Measurements from ENCODE around the gene AMMECR1.
"Not testable (repeated sequence)": the region's sequence is repeated elsewhere in the genome, so short reads cannot be mapped to it uniquely, and the experiment has no call there.

AMMECR1 gene

GRCh38 chrX:110265661-110266060 is 52.2 kb downstream of the AMMECR1 start:
- no peak for DNase-seq (ENCODE audit: low spot score in 2 of 2)
- H3K4me1 ChIP-seq, result no peaks in the 10 kb centered on the region
- H3K36me3 ChIP-seq (replicated peaks), result no peaks in the 10 kb centered on the region
- no peaks in the 10 kb centered on the region for H3K9me3 ChIP-seq
- in situ Hi-C loops (cut with MboI; ENCODE audit: low sequenced_read_pairs), result no loop called here
- H3K27me3 ChIP-seq (ENCODE audit: low read depth), result no peaks in the 10 kb centered on the region
- no peak overlapping the region for H3K4me3 ChIP-seq

- no peak overlapping the region for H3K4me3 ChIP-seq
- in situ Hi-C loops (cut with MboI; ENCODE audit: low sequenced_read_pairs), result no loop called here
- H3K36me3 ChIP-seq (replicated peaks), result no peaks in the 10 kb centered on the region
- no peaks in the 10 kb centered on the region for H3K27me3 ChIP-seq (ENCODE audit: low read depth)
- no peaks in the 10 kb centered on the region for H3K9me3 ChIP-seq
- DNase-seq (ENCODE audit: low spot score in 2 of 2), result no peak
- H3K4me1 ChIP-seq, result peaks cover 42% of the 10 kb centered on the region
Measured at GRCh38 chrX:110259117-110259516, 58.8 kb downstream of the AMMECR1 start.

- H3K27me3 ChIP-seq (ENCODE audit: low read depth), result no peaks in the 10 kb centered on the region
- no peak for DNase-seq (ENCODE audit: low spot score in 2 of 2)
- no peaks in the 10 kb centered on the region for H3K36me3 ChIP-seq (replicated peaks)
- in situ Hi-C loops (cut with MboI; ENCODE audit: low sequenced_read_pairs), result no loop called here
- peaks cover 42% of the 10 kb centered on the region for H3K4me1 ChIP-seq
- no peaks in the 10 kb centered on the region for H3K9me3 ChIP-seq
- no peak overlapping the region for H3K4me3 ChIP-seq
Measured at GRCh38 chrX:110258552-110258951, 59.3 kb downstream of the AMMECR1 start.

GRCh38 chrX:110257889-110258288 is 60.0 kb downstream of the AMMECR1 start:
- Histone ChIP-seq H3K4me1 (peaks cover 42% of the 10 kb centered on the region), H3K4me3 (no peak overlapping the region), H3K36me3 (replicated peaks) (no peaks in the 10 kb centered on the region), H3K27me3 (ENCODE audit: low read depth) (no peaks in the 10 kb centered on the region), H3K9me3 (no peaks in the 10 kb centered on the region)
- in situ Hi-C loops (cut with MboI; ENCODE audit: low sequenced_read_pairs), result no loop called here
- DNase-seq (ENCODE audit: low spot score in 2 of 2), result peak in 1 of 2 experiments; percentile 43

- Histone ChIP-seq H3K4me3 (no peak overlapping the region), H3K4me1 (peaks cover 34% of the 10 kb centered on the region), H3K9me3 (no peaks in the 10 kb centered on the region), H3K36me3 (replicated peaks) (no peaks in the 10 kb centered on the region), H3K27me3 (ENCODE audit: low read depth) (no peaks in the 10 kb centered on the region)
- DNase-seq (ENCODE audit: low spot score in 2 of 2), result peak in 1 of 2 experiments; percentile 2
- in situ Hi-C loops (cut with MboI; ENCODE audit: low sequenced_read_pairs), result no loop called here
Measured at GRCh38 chrX:110252711-110253110, 65.2 kb downstream of the AMMECR1 start.

GRCh38 chrX:110251961-110252360 is 65.9 kb downstream of the AMMECR1 start:
- Histone ChIP-seq H3K36me3 (replicated peaks) (no peaks in the 10 kb centered on the region), H3K9me3 (no peaks in the 10 kb centered on the region), H3K27me3 (ENCODE audit: low read depth) (no peaks in the 10 kb centered on the region), H3K4me1 (peaks cover 27% of the 10 kb centered on the region), H3K4me3 (no peak overlapping the region)
- DNase-seq (ENCODE audit: low spot score in 2 of 2), result peak in 1 of 2 experiments; percentile 1
- in situ Hi-C loops (cut with MboI; ENCODE audit: low sequenced_read_pairs), result no loop called here

GRCh38 chrX:110251526-110251925 is 66.4 kb downstream of the AMMECR1 start:
- in situ Hi-C loops (cut with MboI; ENCODE audit: low sequenced_read_pairs), result no loop called here
- H3K4me3 ChIP-seq, result no peak overlapping the region
- H3K4me1 ChIP-seq, result peaks cover 25% of the 10 kb centered on the region
- no peak for DNase-seq (ENCODE audit: low spot score in 2 of 2)
- no peaks in the 10 kb centered on the region for H3K27me3 ChIP-seq (ENCODE audit: low read depth)
- no peaks in the 10 kb centered on the region for H3K36me3 ChIP-seq (replicated peaks)
- no peaks in the 10 kb centered on the region for H3K9me3 ChIP-seq

- Histone ChIP-seq H3K27me3 (ENCODE audit: low read depth) (no peaks in the 10 kb centered on the region), H3K36me3 (replicated peaks) (no peaks in the 10 kb centered on the region), H3K9me3 (no peaks in the 10 kb centered on the region), H3K4me1 (peaks cover 25% of the 10 kb centered on the region), H3K4me3 (no peak overlapping the region)
- no peak for DNase-seq (ENCODE audit: low spot score in 2 of 2)
- in situ Hi-C loops (cut with MboI; ENCODE audit: low sequenced_read_pairs), result no loop called here
Measured at GRCh38 chrX:110250847-110251246, 67.0 kb downstream of the AMMECR1 start.

GRCh38 chrX:110248578-110248977 is 69.3 kb downstream of the AMMECR1 start:
- Histone ChIP-seq H3K4me1 (peaks cover 27% of the 10 kb centered on the region), H3K4me3 (no peak overlapping the region), H3K36me3 (replicated peaks) (no peaks in the 10 kb centered on the region), H3K9me3 (no peaks in the 10 kb centered on the region), H3K27me3 (ENCODE audit: low read depth) (no peaks in the 10 kb centered on the region)
- no peak for DNase-seq (ENCODE audit: low spot score in 2 of 2)
- in situ Hi-C loops (cut with MboI; ENCODE audit: low sequenced_read_pairs), result no loop called here

GRCh38 chrX:110245011-110245410 is 72.9 kb downstream of the AMMECR1 start:
- H3K9me3 ChIP-seq, result no peaks in the 10 kb centered on the region
- DNase-seq (ENCODE audit: low spot score in 2 of 2), result peak; percentile 54 to 96
- no peaks in the 10 kb centered on the region for H3K27me3 ChIP-seq (ENCODE audit: low read depth)
- peaks cover 44% of the 10 kb centered on the region for H3K4me1 ChIP-seq
- no peak overlapping the region for H3K4me3 ChIP-seq
- H3K36me3 ChIP-seq (replicated peaks), result no peaks in the 10 kb centered on the region
- in situ Hi-C loops (cut with MboI; ENCODE audit: low sequenced_read_pairs), result no loop called here

- H3K4me1 ChIP-seq, result peaks cover 44% of the 10 kb centered on the region
- no peak overlapping the region for H3K4me3 ChIP-seq
- H3K9me3 ChIP-seq, result no peaks in the 10 kb centered on the region
- H3K27me3 ChIP-seq (ENCODE audit: low read depth), result no peaks in the 10 kb centered on the region
- in situ Hi-C loops (cut with MboI; ENCODE audit: low sequenced_read_pairs), result no loop called here
- DNase-seq (ENCODE audit: low spot score in 2 of 2), result no peak
- no peaks in the 10 kb centered on the region for H3K36me3 ChIP-seq (replicated peaks)
Measured at GRCh38 chrX:110242371-110242770, 75.5 kb downstream of the AMMECR1 start.

- Histone ChIP-seq H3K4me3 (no peak overlapping the region), H3K4me1 (peaks cover 44% of the 10 kb centered on the region), H3K36me3 (replicated peaks) (no peaks in the 10 kb centered on the region), H3K9me3 (no peaks in the 10 kb centered on the region), H3K27me3 (ENCODE audit: low read depth) (no peaks in the 10 kb centered on the region)
- DNase-seq (ENCODE audit: low spot score in 2 of 2), result peak in 1 of 2 experiments; percentile 20
- in situ Hi-C loops (cut with MboI; ENCODE audit: low sequenced_read_pairs), result no loop called here
Measured at GRCh38 chrX:110241816-110242215, 76.1 kb downstream of the AMMECR1 start.

- not testable (repeated sequence) for DNase-seq (ENCODE audit: low spot score in 2 of 2); H3K9me3 ChIP-seq
Measured at GRCh38 chrX:110238259-110238658, 79.6 kb downstream of the AMMECR1 start.

GRCh38 chrX:110231485-110231884 is 86.4 kb downstream of the AMMECR1 start:
- H3K9me3 ChIP-seq; in situ Hi-C loops (cut with MboI; ENCODE audit: low sequenced_read_pairs); H3K36me3 ChIP-seq (replicated peaks); DNase-seq (ENCODE audit: low spot score in 2 of 2); H3K4me3 ChIP-seq; H3K27me3 ChIP-seq (ENCODE audit: low read depth): not testable (repeated sequence)
- H3K4me1 ChIP-seq, result peaks cover 10% of the 10 kb centered on the region

More at GRCh38 chrX:110238259-110238658, 79.6 kb downstream of the AMMECR1 start:
- in situ Hi-C loops (cut with MboI; ENCODE audit: low sequenced_read_pairs); H3K36me3 ChIP-seq (replicated peaks); H3K27me3 ChIP-seq (ENCODE audit: low read depth); H3K4me3 ChIP-seq: not testable (repeated sequence)
- H3K4me1 ChIP-seq, result peaks cover 14% of the 10 kb centered on the region

- H3K27me3 ChIP-seq (ENCODE audit: low read depth); H3K4me3 ChIP-seq; H3K36me3 ChIP-seq (replicated peaks); H3K9me3 ChIP-seq; in situ Hi-C loops (cut with MboI; ENCODE audit: low sequenced_read_pairs): not testable (repeated sequence)
- peaks cover 10% of the 10 kb centered on the region for H3K4me1 ChIP-seq
- DNase-seq (ENCODE audit: low spot score in 2 of 2), result peak in 1 of 2 experiments; percentile 72
Measured at GRCh38 chrX:110229497-110230111, 88.3 kb downstream of the AMMECR1 start.

Data from HAP-1 (cell line).